Gastrocnemius medialis (tissue), 4 donors: Measurements from ENCODE around the gene LUZP1.

Experiments
- CTCF ChIP-seq, 5 experiments: fragments of 450-650 bp in 3 of 5; fragments of 200-600 bp in 2 of 5; sonication (generic) in 2 of 5; IDR thresholded peaks in 4 of 5; conservative IDR thresholded peaks in 1 of 5; 1 replicate in 4 of 5; 2 replicates in 1 of 5; pipeline ENCODE4 v1.5.1; 2016 to 2019; ENCODE audit warnings: antibody characterized with exemption in 5 of 5, mild to moderate bottlenecking in 3 of 5, moderate library complexity in 3 of 5
- POLR2A ChIP-seq, 2 donors: fragments of 450-650 bp; IDR thresholded peaks; one replicate each; pipeline ENCODE4 v1.6.1; 2017; ENCODE audit warnings: antibody characterized with exemption in 2 of 2, mild to moderate bottlenecking in 2 of 2, moderate library complexity in 2 of 2

- no peak for TF ChIP-seq CTCF (IDR thresholded peaks at IDR 0.05 in 4 of 5, conservative IDR thresholded peaks at IDR 0.05 in 1 of 5)
- no peak for TF ChIP-seq POLR2A (IDR thresholded peaks at IDR 0.05)
Observed at GRCh38 chr1:23062271-23062670, 106.4 kb downstream of the LUZP1 start.
